ENCODE data around the gene ZNF439.
"Not testable (repeated sequence)": the region's sequence is repeated elsewhere in the genome, so short reads cannot be mapped to it uniquely, and the experiment has no call there.

ZNF439 gene

DNA sequence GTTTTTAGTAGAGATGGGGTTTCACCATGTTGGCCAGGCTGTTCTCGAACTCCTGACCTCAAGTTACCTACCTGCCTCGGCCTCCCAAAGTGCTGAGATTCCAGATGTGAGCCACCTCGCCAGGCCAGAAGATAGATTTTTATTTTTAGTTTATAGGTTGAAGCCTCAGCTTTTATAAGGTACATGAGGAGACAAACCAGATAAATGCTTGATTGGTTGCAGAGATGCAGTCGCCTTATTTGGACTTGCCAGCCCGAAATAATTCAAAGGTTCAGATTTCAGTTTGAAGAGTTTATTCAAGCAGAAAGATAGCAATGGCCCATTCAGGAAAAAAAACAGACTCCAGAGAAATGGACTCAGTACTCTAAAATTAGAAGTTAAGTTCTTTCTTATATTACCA lies 42.1 kb downstream of the ZNF439 start:
- no peak overlapping the region for H3K27ac ChIP-seq (ENCODE audit: low read depth, low read length)
- no peaks in the 10 kb centered on the region for H3K27me3 ChIP-seq (ENCODE audit: insufficient read depth, low read length)
- H3K4me3 ChIP-seq (ENCODE audit: low read length), result no peak overlapping the region
- H3K36me3 ChIP-seq (ENCODE audit: insufficient read depth, low read length), result peaks cover 23% of the 10 kb centered on the region
- no peak overlapping the region for H3K9ac ChIP-seq (ENCODE audit: low read depth, low read length)
- 94% methylated on average over 5 of the region's 5 CpGs for WGBS
- H3K4me1 ChIP-seq (ENCODE audit: insufficient read depth, low read length), result peaks cover 10% of the 10 kb centered on the region; the same call in 1 of the 2 replicates
- H3K9me3 ChIP-seq (ENCODE audit: insufficient read depth, low read depth, low read length), result peaks cover 27% of the 10 kb centered on the region

DNA sequence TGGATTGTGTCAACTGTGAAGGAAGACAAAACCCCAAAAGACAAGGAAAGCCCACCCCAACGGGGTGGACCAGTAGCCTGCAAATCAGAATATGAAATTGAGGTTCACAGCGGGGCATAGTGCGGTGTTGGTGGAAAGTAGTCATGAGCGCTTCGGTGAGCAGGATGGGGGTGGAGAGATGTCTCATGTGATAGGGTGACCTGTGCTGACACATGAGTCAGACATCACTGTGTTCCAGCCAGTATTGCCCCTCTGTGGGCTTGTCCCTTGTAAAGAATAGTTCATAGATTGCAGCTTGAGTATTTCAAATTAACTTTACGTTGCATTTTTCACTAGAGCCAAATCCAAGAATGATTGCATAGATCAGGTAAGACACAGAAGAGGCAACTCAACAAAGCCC lies 46.3 kb downstream of the ZNF439 start:
- H3K27ac ChIP-seq (ENCODE audit: low read depth, low read length), result no peak overlapping the region
- peaks cover 40% of the 10 kb centered on the region for H3K36me3 ChIP-seq (ENCODE audit: insufficient read depth, low read length)
- H3K9me3 ChIP-seq (ENCODE audit: insufficient read depth, low read depth, low read length), result peaks cover 50% of the 10 kb centered on the region
- no peak overlapping the region for H3K4me3 ChIP-seq (ENCODE audit: low read length)
- 94% methylated on average over 6 of the region's 6 CpGs for WGBS
- 0 out of 2 replicates have a peak, but pooled peaks cover 6% of the 10 kb centered on the region for H3K4me1 ChIP-seq (ENCODE audit: insufficient read depth, low read length)
- no peaks in the 10 kb centered on the region for H3K27me3 ChIP-seq (ENCODE audit: insufficient read depth, low read length)
- H3K9ac ChIP-seq (ENCODE audit: low read depth, low read length), result no peak overlapping the region

DNA sequence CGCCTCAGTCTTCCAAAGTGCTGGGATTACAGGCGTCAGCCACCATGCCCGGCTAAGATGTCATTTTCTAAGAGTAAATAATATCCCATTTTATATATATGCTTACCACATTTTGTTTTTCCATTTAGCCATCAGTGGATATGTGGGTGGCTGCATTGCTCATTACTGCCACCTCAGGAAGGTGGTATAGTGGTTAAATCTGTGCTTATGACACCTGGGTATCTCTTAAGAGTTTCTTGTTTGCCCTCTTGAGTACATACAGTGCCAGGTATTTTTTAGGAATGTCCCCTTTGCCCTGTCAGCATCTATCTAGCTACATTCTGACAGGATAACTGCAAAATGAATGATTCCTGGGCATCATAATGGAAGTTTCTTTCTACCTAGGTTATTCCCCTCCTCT lies 53.7 kb downstream of the ZNF439 start:
- Histone ChIP-seq H3K9ac (ENCODE audit: low read depth, low read length) (no peak overlapping the region), H3K27ac (ENCODE audit: low read depth, low read length) (no peak overlapping the region), H3K4me3 (ENCODE audit: low read length) (no peak overlapping the region), H3K27me3 (ENCODE audit: insufficient read depth, low read length) (no peaks in the 10 kb centered on the region), H3K9me3 (ENCODE audit: insufficient read depth, low read depth, low read length) (peaks cover 87% of the 10 kb centered on the region), H3K4me1 (ENCODE audit: insufficient read depth, low read length) (no peaks in the 10 kb centered on the region), H3K36me3 (ENCODE audit: insufficient read depth, low read length) (peaks cover 61% of the 10 kb centered on the region)
- 96% methylated on average over 2 of the region's 3 CpGs for WGBS

DNA sequence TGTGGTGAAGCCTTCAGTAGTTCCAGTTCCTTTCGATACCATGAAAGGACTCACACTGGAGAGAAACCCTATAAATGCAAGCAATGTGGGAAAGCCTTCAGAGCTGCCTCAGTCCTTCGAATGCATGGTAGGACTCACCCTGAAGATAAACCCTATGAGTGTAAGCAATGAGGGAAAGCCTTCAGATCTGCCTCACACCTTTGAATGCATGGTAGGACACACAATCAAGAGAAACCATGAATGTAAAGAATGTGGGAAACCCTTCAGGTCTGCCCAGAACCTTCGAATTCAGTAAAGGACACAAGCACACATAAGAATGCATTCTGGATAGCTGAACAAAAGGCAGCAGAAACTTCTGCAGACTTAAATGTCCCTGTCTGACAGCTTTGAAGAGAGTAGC lies 57.4 kb downstream of the ZNF439 start:
- Histone ChIP-seq H3K4me3 (ENCODE audit: low read length) (peak overlapping the region; percentile 38), H3K4me1 (ENCODE audit: insufficient read depth, low read length) (no peaks in the 10 kb centered on the region), H3K9me3 (ENCODE audit: insufficient read depth, low read depth, low read length) (peaks cover 63% of the 10 kb centered on the region), H3K9ac (ENCODE audit: low read depth, low read length) (no peak overlapping the region), H3K27ac (ENCODE audit: low read depth, low read length) (no peak overlapping the region), H3K27me3 (ENCODE audit: insufficient read depth, low read length) (no peaks in the 10 kb centered on the region), H3K36me3 (ENCODE audit: insufficient read depth, low read length) (peaks cover 50% of the 10 kb centered on the region)
- 95% methylated on average over 3 of the region's 3 CpGs for WGBS

DNA sequence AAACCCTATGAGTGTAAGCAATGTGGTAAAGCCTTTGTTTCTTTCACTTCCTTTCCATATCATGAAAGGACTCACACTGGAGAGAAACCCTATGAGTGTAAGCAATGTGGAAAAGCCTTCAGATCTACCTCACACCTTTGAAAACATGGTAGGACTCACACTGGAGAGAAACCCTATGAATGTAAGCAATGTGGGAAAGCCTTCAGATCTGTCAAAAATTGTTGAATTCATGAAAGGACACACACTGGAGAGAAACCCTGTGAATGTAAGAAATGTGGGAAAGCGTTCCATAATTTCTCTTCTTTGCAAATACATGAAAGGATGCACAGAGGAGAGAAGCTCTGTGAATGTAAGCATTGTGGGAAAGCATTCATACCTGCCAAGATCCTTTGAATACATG lies 63.4 kb downstream of the ZNF439 start:
- H3K9ac ChIP-seq (ENCODE audit: low read depth, low read length); H3K27ac ChIP-seq (ENCODE audit: low read depth, low read length); H3K27me3 ChIP-seq (ENCODE audit: insufficient read depth, low read length); H3K4me3 ChIP-seq (ENCODE audit: low read length); H3K4me1 ChIP-seq (ENCODE audit: insufficient read depth, low read length): not testable (repeated sequence)
- 100% methylated on average over 1 of the region's 1 CpG for WGBS
- H3K36me3 ChIP-seq (ENCODE audit: insufficient read depth, low read length), result peaks cover 11% of the 10 kb centered on the region; the same call in 1 of the 2 replicates
- peaks cover 47% of the 10 kb centered on the region for H3K9me3 ChIP-seq (ENCODE audit: insufficient read depth, low read depth, low read length)

DNA sequence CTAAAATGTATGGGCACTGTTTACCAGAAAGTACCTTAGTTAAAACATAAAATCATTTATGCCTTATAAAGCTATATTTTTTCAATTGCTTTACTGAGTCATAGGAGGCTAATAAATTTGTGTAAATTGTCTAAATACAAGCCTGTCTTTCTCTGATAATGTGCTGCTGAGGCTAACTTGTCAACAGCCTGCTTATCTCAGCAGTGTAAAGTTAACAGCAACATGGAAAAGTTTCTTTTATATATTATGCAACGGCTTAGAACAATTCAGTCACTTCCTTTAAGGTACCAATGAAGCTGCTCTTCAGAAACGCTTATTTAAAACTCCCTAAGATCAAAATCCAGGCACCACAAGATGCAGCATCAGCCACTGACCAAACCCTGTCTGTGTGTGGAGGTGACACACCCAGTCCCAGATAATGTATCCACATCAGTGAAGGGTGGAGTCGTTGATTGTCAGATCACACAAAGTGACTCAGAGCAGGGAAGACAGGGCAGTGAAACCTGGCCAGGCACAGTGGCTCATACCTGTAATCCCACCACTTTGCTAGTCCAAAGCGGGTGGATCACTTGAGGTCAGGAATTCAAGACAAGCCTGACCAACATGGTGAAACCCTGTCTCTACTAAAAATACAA lies 66.0 kb downstream of the ZNF439 start:
- H3K27ac ChIP-seq (ENCODE audit: low read depth, low read length); H3K4me3 ChIP-seq (ENCODE audit: low read length); H3K9ac ChIP-seq (ENCODE audit: low read depth, low read length); H3K27me3 ChIP-seq (ENCODE audit: insufficient read depth, low read length); H3K4me1 ChIP-seq (ENCODE audit: insufficient read depth, low read length): not testable (repeated sequence)
- over 99% methylated on average over 4 of the region's 4 CpGs for WGBS
- peaks cover 11% of the 10 kb centered on the region; the same call in 1 of the 2 replicates for H3K36me3 ChIP-seq (ENCODE audit: insufficient read depth, low read length)
- peaks cover 52% of the 10 kb centered on the region for H3K9me3 ChIP-seq (ENCODE audit: insufficient read depth, low read depth, low read length)

All from HUES64 (cell line).